ENCODE results near the gene FAM228A.
"Not testable (repeated sequence)": the region's sequence is repeated elsewhere in the genome, so short reads cannot be mapped to it uniquely, and the experiment has no call there.

FAM228A gene
- 0 to 0.78 (median 0) reads per million in 9 experiments for total RNA-seq

DNA sequence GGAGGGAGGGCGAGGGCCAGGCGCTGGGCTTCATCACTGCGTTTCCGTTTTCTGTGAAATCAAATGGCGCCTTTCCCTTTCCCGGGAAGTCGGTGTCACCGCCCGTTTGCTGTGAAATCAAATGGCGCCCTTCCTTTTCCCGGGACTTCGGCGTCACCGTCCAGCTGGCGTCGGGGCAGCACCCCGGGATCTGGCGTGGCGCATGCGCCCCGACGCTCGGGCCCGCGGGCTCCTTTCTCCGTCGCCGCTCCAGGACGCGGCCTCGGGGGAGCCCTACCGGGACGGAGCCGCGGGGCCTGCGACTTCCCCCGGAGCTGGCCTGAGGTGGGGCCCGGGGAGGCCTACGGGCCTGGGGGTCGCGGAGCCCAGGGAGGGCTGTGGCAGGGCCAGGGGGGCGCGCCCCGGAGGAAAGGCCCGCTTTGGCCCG is at the start of gene FAM228A:
Gene FAM228A, plus strand, starts transcription at position 203 of the 427 bp plus-strand sequence. CDS start 428 bp downstream, outside the sequence.
- no peak for ATAC-seq (replicated peaks)
- H3K27me3 Mint-ChIP-seq: no peaks in the 10 kb centered on the region
- no peaks in the 10 kb centered on the region for H3K36me3 Mint-ChIP-seq (ENCODE audit: insufficient read depth)
- DNase-seq: no peak
- H3K9me3 Mint-ChIP-seq: no peaks in the 10 kb centered on the region
- no peak within 1 kb of the TSS for H3K27ac Mint-ChIP-seq
- H3K4me1 Mint-ChIP-seq (ENCODE audit: low read depth in 2 of 2): no peaks in the 10 kb centered on the region
- no peak within 1 kb of the TSS for H3K4me3 Mint-ChIP-seq

DNA sequence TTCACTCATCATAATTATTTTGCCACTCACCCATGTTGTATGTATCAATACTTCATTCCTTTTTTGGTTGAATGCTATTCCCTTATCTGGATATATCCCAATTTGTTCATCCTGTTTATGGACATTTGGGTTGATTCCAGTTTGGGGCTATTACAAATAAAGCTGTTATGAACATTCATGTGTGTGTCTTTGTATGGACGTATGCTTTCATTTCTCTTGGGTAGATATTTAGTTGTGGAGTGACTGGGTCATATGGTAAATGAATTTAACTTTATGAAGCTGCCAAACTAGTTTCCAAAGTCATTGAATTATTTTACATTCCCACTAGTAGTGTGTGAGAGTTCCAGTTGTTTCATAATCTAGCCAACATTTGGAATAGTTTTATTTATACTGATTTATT is 48.9 kb upstream of the FAM228A start:
- Mint-ChIP-seq H3K27ac (no peak overlapping the region), H3K4me3 (no peak overlapping the region), H3K4me1 (ENCODE audit: low read depth in 2 of 2) (peaks cover 7 to 12% of the 10 kb centered on the region in 2 donors), H3K27me3 (no peaks in the 10 kb centered on the region), H3K9me3 (no peaks in the 10 kb centered on the region), H3K36me3 (ENCODE audit: insufficient read depth) (no peaks in the 10 kb centered on the region)
- DNase-seq: no peak
- no peak for ATAC-seq (replicated peaks)

DNA sequence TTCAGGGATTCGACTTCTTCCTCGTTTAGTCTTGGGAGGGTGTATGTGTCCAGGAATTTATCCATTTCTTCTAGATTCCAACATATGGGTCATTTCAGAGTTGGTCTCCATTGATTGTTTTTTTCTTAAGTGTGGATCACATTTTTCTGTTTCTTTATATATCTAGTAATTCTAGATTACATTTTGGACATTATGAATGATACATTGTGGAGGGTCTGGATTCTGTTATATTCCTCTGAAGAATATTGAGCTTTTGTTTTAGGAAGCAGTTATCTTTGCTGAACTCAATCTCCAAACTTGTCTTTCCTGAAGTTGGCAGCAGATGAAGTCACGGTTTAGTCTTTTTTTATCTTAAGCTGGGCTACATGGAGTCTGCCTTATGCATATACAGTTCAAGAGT is 42.3 kb upstream of the FAM228A start:
- Mint-ChIP-seq H3K9me3 (no peaks in the 10 kb centered on the region), H3K36me3 (ENCODE audit: insufficient read depth) (no peaks in the 10 kb centered on the region), H3K27ac (no peak overlapping the region), H3K4me1 (ENCODE audit: low read depth in 2 of 2) (no peaks in the 10 kb centered on the region), H3K27me3 (no peaks in the 10 kb centered on the region), H3K4me3 (no peak overlapping the region)
- no peak for DNase-seq
- ATAC-seq (replicated peaks): no peak

DNA sequence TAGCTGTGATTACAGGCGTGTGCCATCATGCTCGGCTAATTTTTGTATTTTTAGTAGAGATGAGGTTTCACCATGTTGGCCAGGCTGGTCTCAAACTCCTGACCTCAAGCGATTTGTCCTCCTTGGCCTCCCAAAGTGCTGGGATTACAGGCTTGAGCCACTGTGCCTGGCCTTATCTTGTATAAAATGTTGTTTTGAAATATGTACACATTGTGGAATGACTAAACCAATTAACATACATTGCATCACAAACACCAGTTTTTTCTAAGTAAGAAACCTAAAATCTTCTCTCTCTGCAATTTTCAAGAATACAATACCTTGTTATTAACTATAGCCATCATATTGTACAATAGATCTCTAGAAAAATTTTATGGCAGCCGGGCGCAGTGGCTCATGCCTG is 34.5 kb upstream of the FAM228A start:
- not testable (repeated sequence) for DNase-seq; H3K4me3 Mint-ChIP-seq; H3K36me3 Mint-ChIP-seq (ENCODE audit: insufficient read depth); H3K27me3 Mint-ChIP-seq; H3K9me3 Mint-ChIP-seq; H3K4me1 Mint-ChIP-seq (ENCODE audit: low read depth in 2 of 2); ATAC-seq (replicated peaks); H3K27ac Mint-ChIP-seq

DNA sequence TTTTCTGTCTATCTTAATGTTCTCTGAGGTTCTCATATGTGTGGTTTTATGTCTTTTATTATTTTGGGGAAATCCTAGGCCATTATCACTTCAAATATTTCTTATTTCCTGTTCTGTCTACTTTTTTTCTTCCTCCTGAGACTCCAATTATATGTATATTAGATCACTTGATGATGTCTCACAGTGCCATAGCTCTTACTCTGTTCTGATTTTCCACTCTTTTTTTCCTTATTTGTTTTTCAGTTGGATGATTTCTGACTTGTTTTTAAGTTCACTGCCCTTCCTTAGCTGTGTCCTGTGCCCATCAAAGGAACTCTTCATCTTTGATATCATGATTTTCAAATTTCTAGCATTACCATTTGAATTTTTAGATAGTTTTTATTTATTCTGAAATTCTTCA is 27.5 kb upstream of the FAM228A start:
- H3K36me3 Mint-ChIP-seq (ENCODE audit: insufficient read depth): peaks cover 5% of the 10 kb centered on the region
- ATAC-seq (replicated peaks) (no peak), DNase-seq (no peak)
- H3K9me3 Mint-ChIP-seq: peaks cover 5 to 11% of the 10 kb centered on the region in 2 donors
- H3K27me3 Mint-ChIP-seq: no peaks in the 10 kb centered on the region
- no peak overlapping the region for H3K4me3 Mint-ChIP-seq
- H3K27ac Mint-ChIP-seq: no peak overlapping the region
- H3K4me1 Mint-ChIP-seq (ENCODE audit: low read depth in 2 of 2): no peaks in the 10 kb centered on the region

DNA sequence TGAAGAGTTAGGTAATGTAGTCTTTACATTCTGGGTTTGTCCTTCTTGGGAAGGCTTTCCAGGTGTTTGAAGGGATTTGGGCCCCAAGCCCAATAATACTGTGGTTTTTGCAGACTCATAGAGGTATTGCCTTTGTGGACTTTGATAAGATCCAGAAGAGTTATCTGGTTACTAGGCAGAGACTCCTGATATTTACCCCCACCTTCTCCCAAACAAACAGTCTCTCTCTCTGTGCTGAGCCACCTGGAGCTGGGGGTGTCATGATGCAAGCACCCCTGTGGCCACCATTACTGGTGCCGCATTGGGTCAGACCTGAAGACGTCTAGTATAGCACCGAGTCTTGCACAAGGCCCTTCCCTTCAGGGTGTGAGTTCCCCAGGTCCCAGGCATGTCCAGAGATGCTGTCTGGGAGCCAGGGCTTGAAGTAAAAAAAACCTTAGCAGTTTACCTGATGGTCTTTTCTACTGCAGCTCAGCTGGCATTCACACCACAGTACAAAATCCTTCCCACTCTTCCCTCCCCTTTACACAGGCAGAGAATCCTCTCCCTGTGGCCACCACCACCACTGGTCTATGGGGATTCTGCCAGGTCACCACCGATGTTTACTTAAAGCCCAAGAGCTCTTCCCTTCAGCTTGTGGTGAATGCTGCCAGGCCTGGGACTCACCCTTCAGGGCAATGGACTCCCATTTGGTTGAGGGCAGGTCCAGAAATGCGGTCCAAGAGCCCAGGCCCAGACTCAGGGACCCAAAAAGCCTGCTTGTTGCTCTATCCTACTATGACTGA is 22.2 kb upstream of the FAM228A start:
- H3K4me1 Mint-ChIP-seq (ENCODE audit: low read depth in 2 of 2): no peaks in the 10 kb centered on the region
- no peak overlapping the region for H3K27ac Mint-ChIP-seq
- H3K27me3 Mint-ChIP-seq: no peaks in the 10 kb centered on the region
- H3K36me3 Mint-ChIP-seq (ENCODE audit: insufficient read depth): peaks cover 5% of the 10 kb centered on the region
- H3K4me3 Mint-ChIP-seq: no peak overlapping the region
- H3K9me3 Mint-ChIP-seq: peaks cover 5 to 11% of the 10 kb centered on the region in 2 donors
- no peak for ATAC-seq (replicated peaks)
- no peak for DNase-seq

DNA sequence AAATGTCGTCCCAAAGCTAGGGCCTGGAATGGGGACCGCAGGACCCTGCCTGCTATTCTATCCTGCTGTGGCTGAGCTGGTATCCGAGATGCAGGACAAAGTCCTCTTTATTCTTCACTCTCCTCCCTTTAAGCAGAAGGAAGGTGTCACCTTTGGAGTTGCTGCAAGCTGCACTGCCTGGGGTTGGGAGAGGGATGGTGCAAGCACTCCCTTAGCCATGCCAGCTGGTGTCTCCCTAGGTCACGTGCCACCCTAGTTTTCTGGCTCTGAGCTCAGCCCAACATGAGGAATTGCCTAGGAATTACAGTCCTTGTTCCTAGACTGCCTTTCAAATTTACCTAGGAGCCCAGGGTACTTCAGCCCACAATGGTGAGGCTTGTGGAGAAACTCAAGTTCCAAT is 21.4 kb upstream of the FAM228A start:
- Mint-ChIP-seq H3K36me3 (ENCODE audit: insufficient read depth) (peaks cover 5% of the 10 kb centered on the region), H3K9me3 (peaks cover 5 to 10% of the 10 kb centered on the region in 2 donors), H3K4me1 (ENCODE audit: low read depth in 2 of 2) (no peaks in the 10 kb centered on the region), H3K27ac (no peak overlapping the region), H3K4me3 (no peak overlapping the region), H3K27me3 (no peaks in the 10 kb centered on the region)
- ATAC-seq (replicated peaks): no peak
- DNase-seq: no peak

DNA sequence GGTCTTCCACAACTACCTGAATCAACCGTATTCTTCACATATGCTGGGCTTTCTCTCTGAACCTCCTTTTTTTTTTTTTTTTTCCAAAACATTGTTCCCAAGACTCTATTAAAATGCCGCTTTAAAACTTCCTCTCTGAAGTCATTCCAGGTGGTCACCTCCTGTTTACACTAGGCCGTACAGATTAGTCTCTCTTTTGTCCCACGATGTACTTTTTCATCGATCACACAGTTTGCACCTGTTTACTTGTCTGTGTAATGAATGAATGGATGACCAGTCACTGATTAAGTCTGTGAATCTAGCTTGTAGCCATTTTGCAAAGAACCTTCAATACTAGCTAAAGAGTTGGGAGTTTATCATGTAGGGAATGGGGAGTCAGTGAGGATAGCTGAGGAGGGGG is 16.7 kb upstream of the FAM228A start:
- no peaks in the 10 kb centered on the region for H3K27me3 Mint-ChIP-seq
- H3K9me3 Mint-ChIP-seq: no peaks in the 10 kb centered on the region
- H3K27ac Mint-ChIP-seq: no peak overlapping the region
- no peaks in the 10 kb centered on the region for H3K4me1 Mint-ChIP-seq (ENCODE audit: low read depth in 2 of 2)
- ATAC-seq (replicated peaks): no peak
- H3K4me3 Mint-ChIP-seq: no peak overlapping the region
- DNase-seq: no peak
- H3K36me3 Mint-ChIP-seq (ENCODE audit: insufficient read depth): peaks cover 5% of the 10 kb centered on the region

DNA sequence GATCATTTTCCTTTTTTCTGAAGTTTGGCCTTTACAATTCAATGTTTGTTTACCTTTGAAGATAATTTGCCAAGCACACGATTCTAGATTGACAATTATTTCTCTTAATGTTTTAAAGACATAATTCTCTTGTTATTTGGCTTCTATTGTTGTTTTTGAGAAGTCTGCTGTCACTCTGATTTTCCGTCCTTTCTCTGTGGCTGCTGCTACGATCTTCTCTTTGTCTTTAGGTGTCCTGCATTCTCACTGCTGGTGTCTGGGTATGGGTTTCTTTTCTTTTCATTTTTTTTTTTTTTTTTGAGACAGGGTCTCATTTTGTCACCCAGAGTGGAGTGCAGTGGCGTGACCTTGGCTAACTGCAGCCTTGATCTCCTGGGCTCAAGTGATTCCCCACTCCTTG is 15.1 kb upstream of the FAM228A start:
- H3K9me3 Mint-ChIP-seq: no peaks in the 10 kb centered on the region
- H3K4me1 Mint-ChIP-seq (ENCODE audit: low read depth in 2 of 2): no peaks in the 10 kb centered on the region
- peaks cover 5% of the 10 kb centered on the region for H3K36me3 Mint-ChIP-seq (ENCODE audit: insufficient read depth)
- H3K4me3 Mint-ChIP-seq: no peak overlapping the region
- no peak overlapping the region for H3K27ac Mint-ChIP-seq
- ATAC-seq (replicated peaks) (no peak), DNase-seq (no peak)
- no peaks in the 10 kb centered on the region for H3K27me3 Mint-ChIP-seq

DNA sequence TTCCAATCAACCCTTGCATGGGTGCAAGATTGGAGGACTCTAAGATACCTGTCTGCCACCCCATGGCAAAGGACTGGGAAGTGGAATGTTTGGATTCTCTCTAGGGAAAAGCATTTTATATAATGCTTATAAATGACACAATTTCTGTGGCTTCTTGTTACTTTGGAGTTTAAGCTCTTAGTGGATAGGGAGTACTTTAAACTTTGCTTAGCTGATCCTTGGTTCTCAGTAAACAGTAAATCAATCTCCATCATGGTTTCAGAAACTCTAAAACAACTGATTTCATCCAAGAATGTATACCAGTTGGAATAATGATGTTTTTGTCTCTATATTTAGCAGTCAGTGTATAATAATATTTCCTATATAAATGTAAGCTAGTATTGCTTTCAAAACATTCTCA is 14.1 kb upstream of the FAM228A start:
- Mint-ChIP-seq H3K27ac (no peak overlapping the region), H3K9me3 (no peaks in the 10 kb centered on the region)

DNA sequence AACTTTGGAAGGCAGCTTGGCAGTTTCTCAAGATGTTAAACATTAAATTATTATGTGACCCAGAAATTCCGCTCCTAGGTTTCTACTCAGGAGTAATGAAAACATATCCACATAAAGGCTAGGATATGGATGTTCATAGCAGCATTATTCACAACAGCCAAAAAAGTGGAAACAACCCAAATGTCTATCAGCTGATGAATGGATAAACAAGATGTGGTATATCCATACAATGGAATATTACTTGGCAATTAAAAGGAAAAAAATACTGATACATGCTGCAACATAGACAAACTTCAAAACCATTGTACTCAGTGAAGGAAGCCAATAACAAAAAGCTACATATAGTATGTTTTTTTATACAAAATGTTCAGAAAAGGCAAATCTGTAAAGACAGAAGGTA is 12.4 kb upstream of the FAM228A start:
- Mint-ChIP-seq H3K36me3 (ENCODE audit: insufficient read depth) (peaks cover 5% of the 10 kb centered on the region), H3K27ac (no peak overlapping the region), H3K4me3 (no peak overlapping the region), H3K27me3 (no peaks in the 10 kb centered on the region), H3K4me1 (ENCODE audit: low read depth in 2 of 2) (no peaks in the 10 kb centered on the region), H3K9me3 (no peaks in the 10 kb centered on the region)
- DNase-seq: no peak
- ATAC-seq (replicated peaks): no peak

More for the DNA sequence above, 14.1 kb upstream of the FAM228A start:
- Mint-ChIP-seq H3K36me3 (ENCODE audit: insufficient read depth) (peaks cover 5% of the 10 kb centered on the region), H3K27me3 (no peaks in the 10 kb centered on the region), H3K4me3 (no peak overlapping the region), H3K4me1 (ENCODE audit: low read depth in 2 of 2) (no peaks in the 10 kb centered on the region)
- ATAC-seq (replicated peaks): no peak
- no peak for DNase-seq

DNA sequence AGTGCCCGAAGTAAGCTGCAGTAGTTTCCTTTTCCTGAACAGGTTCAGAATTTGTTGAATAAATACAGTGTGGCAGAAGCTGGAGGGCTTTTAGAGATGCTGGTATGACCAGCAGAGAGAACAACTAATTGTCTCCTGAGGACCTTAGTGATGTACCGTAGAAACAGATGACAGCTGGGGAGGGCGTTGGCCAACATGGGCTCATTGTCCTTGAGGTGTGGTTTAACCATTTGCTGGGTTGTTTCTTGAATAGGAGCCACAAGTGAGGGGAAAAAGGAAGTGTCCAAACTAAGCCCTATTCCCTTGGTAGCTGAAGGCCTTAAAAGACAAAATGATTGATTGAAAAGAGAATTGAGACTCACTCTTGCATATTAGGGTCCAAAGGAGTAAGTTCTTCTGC is 11.7 kb upstream of the FAM228A start:
- no peak overlapping the region for H3K4me3 Mint-ChIP-seq
- ATAC-seq (replicated peaks): no peak
- no peaks in the 10 kb centered on the region for H3K27me3 Mint-ChIP-seq
- H3K27ac Mint-ChIP-seq: no peak overlapping the region
- DNase-seq: no peak
- no peaks in the 10 kb centered on the region for H3K4me1 Mint-ChIP-seq (ENCODE audit: low read depth in 2 of 2)
- H3K36me3 Mint-ChIP-seq (ENCODE audit: insufficient read depth): peaks cover 5% of the 10 kb centered on the region
- no peaks in the 10 kb centered on the region for H3K9me3 Mint-ChIP-seq

DNA sequence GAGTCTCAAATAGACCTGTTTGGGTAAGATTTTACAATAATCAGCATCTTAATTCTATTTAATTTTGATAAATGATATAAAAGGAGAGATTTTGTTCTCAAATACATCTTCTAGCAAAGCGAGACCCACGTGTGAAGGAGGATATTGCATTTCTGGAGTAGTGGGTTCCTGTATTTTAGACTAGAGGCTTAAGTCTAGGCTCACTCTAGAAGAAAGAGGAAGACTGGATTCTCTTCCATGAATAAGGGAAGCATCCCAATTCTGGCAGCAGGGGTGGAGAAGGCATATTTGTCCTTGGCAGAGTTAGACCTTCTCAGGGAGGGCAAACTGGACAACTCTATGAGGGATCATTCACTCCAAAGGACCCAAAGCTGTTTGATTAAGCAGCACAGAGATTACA is 11.3 kb upstream of the FAM228A start:
- Mint-ChIP-seq H3K4me3 (no peak overlapping the region), H3K27me3 (no peaks in the 10 kb centered on the region), H3K9me3 (no peaks in the 10 kb centered on the region), H3K36me3 (ENCODE audit: insufficient read depth) (peaks cover 5% of the 10 kb centered on the region), H3K4me1 (ENCODE audit: low read depth in 2 of 2) (no peaks in the 10 kb centered on the region), H3K27ac (no peak overlapping the region)
- DNase-seq (no peak), ATAC-seq (replicated peaks) (no peak)

DNA sequence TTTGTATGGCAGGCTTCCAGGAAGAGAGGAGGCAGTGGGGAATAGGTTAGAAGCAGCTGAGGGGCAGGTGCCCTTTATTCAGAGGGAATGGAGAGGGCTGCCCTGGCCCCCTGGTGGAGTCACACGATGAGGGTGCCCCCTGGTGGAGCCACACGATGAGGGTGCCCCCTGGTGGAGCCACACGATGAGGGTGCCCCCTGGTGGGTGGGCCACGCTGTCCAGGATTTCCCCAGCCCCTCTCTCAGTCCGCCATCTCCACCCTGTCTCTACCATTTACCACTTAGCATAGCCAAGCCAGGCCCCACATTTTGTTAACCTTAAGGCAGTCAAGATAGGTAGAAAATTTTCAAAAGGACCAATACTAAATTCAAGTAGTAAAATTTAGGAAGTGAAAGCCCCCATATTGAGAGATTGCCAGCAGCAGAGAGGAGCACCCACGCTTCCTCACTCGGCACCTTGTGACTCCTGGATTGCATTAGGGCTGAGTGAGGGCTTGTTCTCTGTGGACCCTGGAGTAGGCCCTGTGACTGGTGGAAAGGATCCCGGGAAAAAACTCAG is 10.4 kb upstream of the FAM228A start:
- DNase-seq (peak in 1 of 3 experiments; percentile 22), ATAC-seq (replicated peaks) (peak; percentile 45)
- Mint-ChIP-seq H3K27ac (peak overlapping the region in 1 of 2 donors; percentile 14), H3K9me3 (no peaks in the 10 kb centered on the region), H3K4me1 (ENCODE audit: low read depth in 2 of 2) (no peaks in the 10 kb centered on the region), H3K36me3 (ENCODE audit: insufficient read depth) (peaks cover 5% of the 10 kb centered on the region), H3K4me3 (no peak overlapping the region), H3K27me3 (no peaks in the 10 kb centered on the region)

All from effector memory CD8-positive, alpha-beta T cell (primary cell).